ENCODE results near the gene PARD3.

PARD3 gene

GRCh38 chr10:34587680-34588019 is 227.4 kb downstream of the PARD3 start:
- no peak for DNase-seq (ENCODE audit: low read depth in 1 of 2, low spot score in 1 of 2)

GRCh38 chr10:34587002-34587679 is 228.0 kb downstream of the PARD3 start:
- no peak for DNase-seq (ENCODE audit: low read depth in 1 of 2, low spot score in 1 of 2)

GRCh38 chr10:34585422-34586112 is 229.5 kb downstream of the PARD3 start:
- DNase-seq (ENCODE audit: low read depth in 1 of 2, low spot score in 1 of 2), result no peak

DNA sequence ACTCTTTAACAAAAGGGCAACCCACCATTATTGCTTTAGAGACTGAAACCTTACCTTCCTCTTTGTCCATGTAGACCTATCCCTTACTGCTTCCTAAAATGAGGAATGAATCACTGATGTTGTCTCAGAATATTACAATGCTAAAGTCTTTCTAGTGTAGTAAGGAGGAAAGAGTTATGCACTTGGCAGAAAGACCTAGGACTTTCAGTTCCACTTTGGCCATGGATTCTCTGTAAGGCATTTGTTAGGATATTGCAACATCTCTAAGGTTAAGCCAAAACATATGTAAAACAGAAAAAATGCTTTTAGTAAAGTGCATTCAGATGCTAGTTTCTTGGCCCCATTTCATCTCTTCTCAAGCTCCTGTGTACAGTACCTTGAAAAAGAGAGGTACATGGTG is 230.9 kb downstream of the PARD3 start:
- no peak for DNase-seq (ENCODE audit: low read depth in 1 of 2, low spot score in 1 of 2)

GRCh38 chr10:34581801-34582532 is 233.1 kb downstream of the PARD3 start:
- no peak for DNase-seq (ENCODE audit: low read depth in 1 of 2, low spot score in 1 of 2)

DNA sequence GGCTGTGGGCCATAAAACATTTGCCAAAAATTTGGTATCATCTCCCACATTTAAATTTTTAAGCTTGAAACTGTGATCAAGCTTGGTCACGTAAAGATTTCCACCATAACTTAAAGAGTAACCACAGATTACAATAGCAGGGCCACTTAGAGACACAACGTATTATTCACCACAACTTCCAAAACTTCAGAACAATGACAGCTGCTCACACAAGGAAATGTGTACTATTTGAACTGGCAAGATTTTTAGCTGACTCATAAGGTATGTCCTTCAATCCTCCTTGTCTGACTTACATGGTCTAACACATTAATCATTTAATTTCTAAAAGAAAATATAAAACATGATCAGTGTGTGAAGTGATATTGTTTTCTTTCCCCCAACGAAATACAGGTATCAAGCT is 234.5 kb downstream of the PARD3 start:
- DNase-seq (ENCODE audit: low read depth in 1 of 2, low spot score in 1 of 2), result no peak

GRCh38 chr10:34580214-34580613 is 234.9 kb downstream of the PARD3 start:
- no peak for DNase-seq (ENCODE audit: low read depth in 1 of 2, low spot score in 1 of 2)

GRCh38 chr10:34578468-34578867 is 236.6 kb downstream of the PARD3 start:
- no peak for DNase-seq (ENCODE audit: low read depth in 1 of 2, low spot score in 1 of 2)

DNA sequence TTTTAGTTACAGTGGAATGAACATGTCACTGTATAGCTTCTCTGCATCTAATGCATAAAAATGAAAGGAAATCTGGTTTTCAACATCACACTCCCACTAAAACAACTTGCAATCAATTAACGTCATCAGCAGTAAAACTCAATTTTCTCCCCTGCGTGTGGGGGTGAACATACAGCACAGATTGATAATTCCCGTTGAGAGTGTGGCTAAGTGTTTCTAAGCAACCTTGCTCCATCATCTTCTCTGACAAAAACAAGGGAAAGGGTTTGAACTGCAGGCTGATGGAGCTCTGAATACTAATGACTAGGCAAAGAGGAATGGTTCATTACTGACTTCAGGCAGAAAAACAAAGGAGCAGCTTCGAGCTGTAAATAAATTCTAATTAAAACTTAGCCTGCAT is 238.3 kb downstream of the PARD3 start:
- no peak for DNase-seq (ENCODE audit: low read depth in 1 of 2, low spot score in 1 of 2)

- no peak for DNase-seq (ENCODE audit: low read depth in 1 of 2, low spot score in 1 of 2)
These were observed 239.2 kb downstream of the PARD3 start for GRCh38 chr10:34575882-34576281.

GRCh38 chr10:34574353-34574934 is 240.7 kb downstream of the PARD3 start:
- no peak for DNase-seq (ENCODE audit: low read depth in 1 of 2, low spot score in 1 of 2)

- no peak for DNase-seq (ENCODE audit: low read depth in 1 of 2, low spot score in 1 of 2)
These were observed 244.2 kb downstream of the PARD3 start for GRCh38 chr10:34570887-34571286.

GRCh38 chr10:34567659-34568253 is 247.3 kb downstream of the PARD3 start:
- DNase-seq (ENCODE audit: low read depth in 1 of 2, low spot score in 1 of 2), result no peak

- DNase-seq (ENCODE audit: low read depth in 1 of 2, low spot score in 1 of 2), result no peak
These were observed 249.2 kb downstream of the PARD3 start for GRCh38 chr10:34565934-34566333.

GRCh38 chr10:34558093-34558583 is 257.0 kb downstream of the PARD3 start:
- DNase-seq (ENCODE audit: low read depth in 1 of 2, low spot score in 1 of 2), result no peak

DNA sequence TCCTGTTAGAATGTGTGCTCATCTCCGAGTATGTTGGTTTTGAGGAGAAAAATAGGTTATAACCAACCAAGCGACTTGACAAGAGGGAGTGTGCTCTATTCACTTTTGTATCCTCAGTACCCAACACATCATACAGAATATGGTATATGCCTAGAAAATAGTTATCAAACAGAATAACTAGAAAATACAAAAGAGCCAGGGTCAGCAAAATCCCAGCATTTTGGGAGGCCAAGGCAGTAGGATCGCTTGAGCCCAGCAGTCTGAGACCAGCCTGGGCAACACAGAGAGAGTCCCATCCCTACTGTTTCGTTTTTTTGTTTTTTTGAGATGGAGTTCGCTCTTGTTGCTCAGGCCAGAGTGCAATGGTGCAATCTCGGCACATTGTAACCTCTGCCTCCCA is 257.9 kb downstream of the PARD3 start:
- DNase-seq (ENCODE audit: low read depth in 1 of 2, low spot score in 1 of 2), result no peak

- DNase-seq (ENCODE audit: low read depth in 1 of 2, low spot score in 1 of 2), result no peak
These were observed 259.4 kb downstream of the PARD3 start for GRCh38 chr10:34555653-34556052.

DNA sequence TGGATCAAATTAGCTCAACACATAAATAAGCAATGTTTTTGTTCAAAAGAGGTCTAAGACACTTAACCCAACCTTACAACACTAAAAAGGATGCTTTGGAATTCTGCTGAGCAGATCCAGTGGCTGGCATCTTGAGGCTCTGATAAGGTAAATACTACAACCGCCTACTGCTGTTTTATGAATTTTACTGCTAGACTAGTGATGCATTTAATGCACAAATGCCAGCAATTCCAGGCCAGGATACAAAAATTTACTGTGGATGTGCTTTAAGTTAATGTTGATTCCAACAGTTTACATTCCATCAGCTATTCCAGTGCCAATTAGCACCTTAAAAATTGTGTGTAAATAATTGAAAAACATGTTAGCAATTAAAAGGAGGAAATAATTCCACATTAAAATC is 261.3 kb downstream of the PARD3 start:
- DNase-seq (ENCODE audit: low read depth in 1 of 2, low spot score in 1 of 2), result no peak

- no peak for DNase-seq (ENCODE audit: low read depth in 1 of 2, low spot score in 1 of 2)
These were observed 263.8 kb downstream of the PARD3 start for GRCh38 chr10:34551295-34551694.

DNA sequence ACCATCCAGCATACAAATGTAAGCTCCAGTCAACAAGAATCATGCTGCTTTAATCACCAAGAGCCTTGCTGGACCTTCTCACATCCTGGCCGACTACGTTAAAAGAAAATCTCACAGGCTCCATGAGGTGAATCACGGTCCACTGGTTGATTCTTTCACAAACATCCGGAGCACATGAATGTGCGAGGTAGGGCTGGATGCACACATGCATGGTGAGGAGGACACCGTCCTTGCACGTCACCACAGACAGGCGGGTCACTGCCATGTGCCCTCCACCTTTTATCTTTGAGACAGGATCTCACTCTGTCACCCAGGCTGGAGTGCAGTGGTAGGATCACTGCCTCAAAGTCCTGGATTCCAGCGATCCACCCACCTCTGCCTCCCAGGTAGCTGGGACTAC is 265.1 kb downstream of the PARD3 start:
- DNase-seq (ENCODE audit: low read depth in 1 of 2, low spot score in 1 of 2), result no peak

DNA sequence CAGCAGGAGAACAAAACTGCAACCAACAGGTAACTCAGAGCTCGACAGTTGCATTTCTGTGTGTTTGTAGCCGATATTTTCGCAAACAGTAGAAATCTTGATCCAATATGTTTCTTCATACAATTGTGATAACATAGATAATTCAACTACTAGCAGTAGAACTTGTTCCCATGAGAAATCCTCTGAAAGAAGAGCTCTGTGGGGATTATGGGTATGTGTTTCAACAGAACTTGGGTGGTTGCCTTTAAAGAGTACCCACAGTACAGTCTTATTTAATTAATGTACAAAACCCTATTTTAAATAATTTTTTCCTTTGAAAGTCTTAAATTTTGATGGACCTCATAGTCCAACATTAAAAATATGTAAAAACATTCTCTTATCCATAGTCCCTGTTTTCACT is 266.1 kb downstream of the PARD3 start:
- DNase-seq (ENCODE audit: low read depth in 1 of 2, low spot score in 1 of 2), result no peak
